Omental fat pad (tissue), 4 donors: ENCODE data around the gene TFB1M. TPM values are rescaled to one million over a fixed set of nuclear protein-coding genes. Genes with fewer than 3 reads are reported as not detected.
"Not testable (repeated sequence)": the region's sequence is repeated elsewhere in the genome, so short reads cannot be mapped to it uniquely, and the experiment has no call there.

Source experiments
- ATAC-seq: fragments of 150-250 bp; one replicate; pipeline ENCODE4 v1.9.1; 2016; ENCODE audit warnings: mild to moderate bottlenecking, moderate library complexity; ENCODE audit not compliant: low FRiP score
- DNase-seq: peaks from one replicate; pipeline ENCODE4 v3.0.0-alpha.2; 2019; ENCODE audit warnings: low spot score
- total RNA-seq, 4 donors: library from RNA; depleted of rRNA; stranded (reverse); fragments of >200 nt; gene quantifications; one replicate each; pipeline ENCODE4 v1.1.0, GENCODE V29; 2016
- TF ChIP-seq, protein P1 (sequence below), 3 donors: fragments of 450-650 bp; IDR thresholded peaks; one replicate each; pipeline ENCODE4 v1.5.1; 2016 to 2017; ENCODE audit warnings: antibody characterized with exemption in 3 of 3, mild to moderate bottlenecking in 3 of 3, moderate library complexity in 2 of 3

Gene TFB1M
- total RNA-seq, 4 donors from 2014 or later = 6.4 to 9.2 (median 7.2) TPM

DNA sequence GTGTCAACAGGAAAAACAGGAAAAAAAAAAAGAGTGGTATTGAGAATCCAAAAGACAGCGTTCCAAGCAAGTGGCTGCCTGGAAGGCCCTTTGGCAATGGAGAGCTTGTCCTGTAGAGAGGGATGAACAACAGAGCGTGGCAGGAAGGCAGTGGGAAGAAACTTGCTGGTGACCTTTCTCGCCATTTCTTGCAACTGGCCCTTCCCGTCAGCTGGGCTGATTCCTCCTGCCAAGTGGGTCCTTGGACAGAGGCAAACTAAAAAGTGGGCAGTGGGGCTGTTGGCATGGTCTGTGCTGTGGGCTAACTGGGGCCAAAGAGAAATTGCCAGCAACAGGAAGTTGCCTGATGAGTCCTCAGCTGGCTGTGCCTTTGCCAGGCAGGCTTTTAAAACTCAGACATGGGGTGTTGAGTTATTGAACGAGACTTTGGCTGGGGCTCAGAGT is 94.4 kb downstream of the TFB1M start:
- TF ChIP-seq, protein P1, sequence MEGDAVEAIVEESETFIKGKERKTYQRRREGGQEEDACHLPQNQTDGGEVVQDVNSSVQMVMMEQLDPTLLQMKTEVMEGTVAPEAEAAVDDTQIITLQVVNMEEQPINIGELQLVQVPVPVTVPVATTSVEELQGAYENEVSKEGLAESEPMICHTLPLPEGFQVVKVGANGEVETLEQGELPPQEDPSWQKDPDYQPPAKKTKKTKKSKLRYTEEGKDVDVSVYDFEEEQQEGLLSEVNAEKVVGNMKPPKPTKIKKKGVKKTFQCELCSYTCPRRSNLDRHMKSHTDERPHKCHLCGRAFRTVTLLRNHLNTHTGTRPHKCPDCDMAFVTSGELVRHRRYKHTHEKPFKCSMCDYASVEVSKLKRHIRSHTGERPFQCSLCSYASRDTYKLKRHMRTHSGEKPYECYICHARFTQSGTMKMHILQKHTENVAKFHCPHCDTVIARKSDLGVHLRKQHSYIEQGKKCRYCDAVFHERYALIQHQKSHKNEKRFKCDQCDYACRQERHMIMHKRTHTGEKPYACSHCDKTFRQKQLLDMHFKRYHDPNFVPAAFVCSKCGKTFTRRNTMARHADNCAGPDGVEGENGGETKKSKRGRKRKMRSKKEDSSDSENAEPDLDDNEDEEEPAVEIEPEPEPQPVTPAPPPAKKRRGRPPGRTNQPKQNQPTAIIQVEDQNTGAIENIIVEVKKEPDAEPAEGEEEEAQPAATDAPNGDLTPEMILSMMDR (IDR thresholded peaks at IDR 0.05) = no peak
- DNase-seq = no peak
- ATAC-seq = no peak

DNA sequence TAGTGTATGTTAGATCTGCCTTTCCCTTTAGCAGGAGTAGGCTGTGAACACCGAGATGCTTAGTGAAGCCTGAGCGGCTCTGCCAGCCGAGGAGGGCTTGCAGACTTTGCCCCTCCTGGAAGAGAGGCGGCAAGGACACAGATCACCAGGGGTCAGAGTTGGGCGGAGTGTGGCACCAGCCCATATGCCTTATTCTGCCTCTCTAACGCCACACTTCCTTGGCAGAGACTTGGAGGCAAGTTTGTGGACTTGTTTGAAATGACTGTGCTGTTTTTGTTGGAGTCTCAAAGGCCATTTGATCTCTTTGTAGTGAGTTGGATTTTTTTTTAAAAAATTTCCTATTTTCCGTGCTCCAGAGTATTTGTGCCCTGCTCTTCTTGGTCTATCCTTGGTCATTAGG is 95.0 kb downstream of the TFB1M start:
- TF ChIP-seq, protein P1 (IDR thresholded peaks at IDR 0.05) = no peak
- ATAC-seq = no peak
- no peak for DNase-seq

DNA sequence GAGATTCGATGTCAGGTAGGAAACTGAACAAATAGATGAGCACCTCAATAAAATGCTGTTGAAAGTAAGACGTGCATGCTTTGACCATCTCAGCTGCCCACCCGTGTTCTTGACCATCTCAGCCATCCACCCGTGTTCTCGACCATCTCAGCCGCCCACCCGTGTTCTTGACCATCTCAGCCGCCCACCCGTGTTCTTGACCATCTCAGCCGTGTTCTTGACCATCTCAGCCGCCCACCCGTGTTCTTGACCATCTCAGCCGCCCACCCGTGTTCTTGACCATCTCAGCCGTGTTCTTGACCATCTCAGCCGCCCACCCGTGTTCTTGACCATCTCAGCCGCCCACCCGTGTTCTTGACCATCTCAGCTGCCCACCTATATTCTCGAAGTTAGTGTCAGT is 95.6 kb downstream of the TFB1M start:
- DNase-seq, ATAC-seq: not testable (repeated sequence)

DNA sequence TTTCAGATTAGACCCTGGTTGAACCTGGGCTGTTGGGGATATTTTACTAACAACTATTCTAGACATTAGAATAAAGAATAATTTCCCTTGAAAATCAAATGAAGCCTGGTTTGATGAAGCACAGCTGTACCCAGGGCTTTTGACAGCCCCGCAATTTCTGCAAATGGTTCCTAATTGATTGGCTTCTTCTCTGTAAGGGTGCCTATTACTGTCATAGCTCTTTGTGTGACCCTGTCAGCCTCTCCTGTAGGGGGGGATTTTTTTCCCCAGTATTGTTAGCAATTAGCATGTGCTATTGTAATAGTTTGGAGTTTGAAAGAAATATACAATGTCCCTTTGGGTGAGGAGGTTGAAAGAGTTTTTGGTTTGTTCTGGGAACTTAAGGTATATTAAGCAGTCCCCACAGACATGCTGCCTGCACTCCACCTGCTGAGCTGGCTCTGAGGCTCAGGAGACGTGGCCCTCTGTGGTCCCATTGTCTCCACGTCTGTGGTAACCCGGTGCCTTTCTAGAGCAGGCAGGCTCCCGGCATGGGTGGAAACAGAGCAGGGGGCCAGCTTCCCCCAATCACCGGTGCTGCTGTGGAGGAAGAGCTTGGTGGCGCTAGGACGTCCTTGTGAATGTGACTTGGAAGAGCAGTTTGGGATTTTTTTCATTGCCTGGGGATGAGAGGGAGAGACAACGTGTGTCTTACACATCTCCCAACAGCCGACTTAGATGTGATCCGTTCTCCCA is 97.8 kb downstream of the TFB1M start:
- TF ChIP-seq, protein P1 (IDR thresholded peaks at IDR 0.05) = no peak
- DNase-seq (no peak), ATAC-seq (no peak)

DNA sequence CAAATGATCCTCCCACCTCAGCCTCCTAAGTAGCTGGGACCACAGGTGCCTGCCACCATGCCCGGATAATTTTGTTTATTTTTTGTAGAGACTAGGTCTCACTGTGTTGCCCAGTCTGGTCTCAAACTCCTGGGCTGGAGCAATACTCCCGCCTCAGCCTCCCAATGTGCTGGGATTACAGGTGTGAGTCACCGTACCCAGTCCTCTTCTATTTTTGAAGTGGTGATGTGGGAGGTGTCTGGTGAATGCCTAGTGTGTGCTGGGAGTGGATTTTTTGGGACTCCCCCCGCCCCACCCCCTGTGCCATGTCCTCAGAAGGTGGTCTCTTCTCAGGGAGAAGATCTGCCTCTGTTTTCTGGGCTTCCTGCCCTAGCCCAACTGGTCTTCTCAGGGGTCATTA is 98.4 kb downstream of the TFB1M start:
- no peak for ATAC-seq
- DNase-seq = no peak
- TF ChIP-seq, protein P1 (IDR thresholded peaks at IDR 0.05) = no peak

DNA sequence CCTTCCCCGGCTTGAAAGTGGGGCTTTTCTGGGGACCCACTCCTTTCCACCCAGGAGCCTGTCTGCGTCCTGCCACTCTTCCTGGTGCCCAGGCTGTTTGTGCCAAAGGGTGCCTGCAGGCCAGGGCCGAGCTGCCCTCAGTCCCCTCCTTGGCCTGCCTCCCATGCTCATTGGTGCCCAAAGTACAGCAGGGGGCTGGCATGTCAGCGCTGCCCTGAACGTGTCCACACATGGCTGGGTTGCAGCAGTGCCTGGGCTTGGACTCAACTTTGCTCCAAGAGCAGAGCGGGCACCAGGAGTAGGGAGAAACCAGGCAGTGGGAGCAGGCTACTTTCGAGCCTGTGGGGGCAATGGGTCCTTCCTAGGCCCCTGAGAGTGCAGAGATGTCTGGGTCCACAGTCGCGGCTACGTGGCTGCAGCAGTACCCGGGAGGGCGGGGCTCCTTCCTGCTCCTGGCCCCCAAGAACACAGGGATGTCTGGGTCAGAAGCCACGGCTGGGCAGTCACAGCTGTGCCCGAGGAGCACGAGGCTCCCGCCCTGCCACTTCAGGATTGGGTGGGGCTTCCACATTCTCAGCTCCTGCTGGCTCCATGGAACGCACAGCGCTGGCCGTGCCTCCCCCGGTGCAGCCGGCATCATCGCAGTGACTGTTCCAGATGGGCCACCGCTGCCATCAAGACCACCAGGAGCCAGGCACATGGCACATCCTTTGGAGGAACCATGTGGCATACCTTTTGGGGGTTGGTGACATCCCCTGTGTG is 100.5 kb downstream of the TFB1M start:
- ATAC-seq = no peak
- TF ChIP-seq, protein P1 (IDR thresholded peaks at IDR 0.05) = no peak

DNA sequence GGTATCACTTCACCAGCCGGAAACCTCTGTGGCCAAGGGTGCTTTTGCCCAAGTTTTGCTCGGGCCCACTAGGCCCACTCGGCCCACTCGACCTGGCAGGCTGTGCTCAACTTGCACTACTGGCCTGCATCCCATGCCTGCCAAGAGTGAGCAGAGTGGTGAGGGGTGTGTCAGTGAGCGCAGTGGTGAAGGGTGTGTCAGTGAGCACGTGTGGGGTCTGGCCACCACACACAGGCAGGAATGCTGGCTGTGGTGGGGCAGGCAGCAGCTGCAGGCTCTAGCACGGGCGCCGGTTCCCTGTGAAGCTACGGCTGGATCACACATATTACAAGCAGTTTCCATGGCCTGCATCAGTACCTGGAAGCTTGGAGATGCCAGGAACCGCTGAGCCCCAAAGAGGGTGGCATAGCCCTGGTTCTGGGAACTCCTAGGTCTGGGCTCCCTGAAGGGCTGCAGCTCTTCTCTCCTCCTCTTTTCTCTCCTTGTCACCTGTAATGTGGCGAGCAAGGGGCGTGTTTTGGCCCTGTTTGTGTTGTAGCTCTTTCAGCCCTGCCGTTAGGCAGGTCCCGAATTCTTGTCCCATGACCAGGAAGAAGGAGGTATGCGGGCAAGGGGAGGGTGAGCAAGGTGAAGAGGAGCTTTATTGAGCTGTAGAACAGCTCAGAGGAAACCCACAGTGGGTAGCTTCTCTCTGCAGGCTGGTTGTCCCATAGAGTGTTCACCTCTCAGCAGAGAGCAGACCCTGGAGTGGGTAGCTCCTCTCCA is 101.5 kb downstream of the TFB1M start:
- TF ChIP-seq, protein P1 (IDR thresholded peaks at IDR 0.05) = no peak
- ATAC-seq = no peak
- no peak for DNase-seq

More for the DNA sequence above, 100.5 kb downstream of the TFB1M start:
- DNase-seq = no peak
